H9 (cell line): ENCODE results near the gene NHP2. TPM values are rescaled to one million over a fixed set of nuclear protein-coding genes. Genes with fewer than 3 reads are reported as not detected.

Experiments used
- DNase-seq: peaks from one replicate; pipeline ENCODE4 v3.0.0-alpha.2; 2017
- H2AFZ ChIP-seq: one replicate; pipeline ENCODE4 v1.6.1; 2013; ENCODE audit warnings: mild to moderate bottlenecking, low read length, control low read depth, moderate library complexity
- H2AK5ac ChIP-seq: 2 replicates; pipeline ENCODE4 v1.6.1; 2013; ENCODE audit warnings: low read length, control low read depth, mixed read lengths; ENCODE audit not compliant: insufficient read length
- H2BK120ac ChIP-seq: one replicate; pipeline ENCODE4 v1.6.1; 2013; ENCODE audit warnings: low read depth, mild to moderate bottlenecking, low read length, control low read depth, inconsistent platforms; ENCODE audit not compliant: poor library complexity, severe bottlenecking
- H2BK12ac ChIP-seq: 2 replicates; pipeline ENCODE4 v1.6.1; 2013; ENCODE audit warnings: low read length, control low read depth, mixed read lengths, low read depth; ENCODE audit not compliant: insufficient read length
- H2BK15ac ChIP-seq: 2 replicates; pipeline ENCODE4 v1.6.1; 2013; ENCODE audit warnings: low read depth, low read length, control low read depth
- H2BK20ac ChIP-seq: one replicate; pipeline ENCODE4 v1.6.1; 2013; ENCODE audit warnings: low read depth, mild to moderate bottlenecking, low read length, control low read depth, inconsistent platforms; ENCODE audit not compliant: poor library complexity, severe bottlenecking
- H2BK5ac ChIP-seq: 2 replicates; pipeline ENCODE4 v1.6.1; 2013; ENCODE audit warnings: low read length, control low read depth, mixed read lengths; ENCODE audit not compliant: insufficient read length
- H3K14ac ChIP-seq: 2 replicates; pipeline ENCODE4 v1.6.1; 2013; ENCODE audit warnings: low read length, control low read depth; ENCODE audit not compliant: insufficient read depth
- H3K18ac ChIP-seq: 2 replicates; pipeline ENCODE4 v1.6.1; 2013; ENCODE audit warnings: low read depth, mild to moderate bottlenecking, mixed read lengths, low read length, control low read depth; ENCODE audit not compliant: insufficient read length
- H3K23ac ChIP-seq: 2 replicates; pipeline ENCODE4 v1.6.1; 2013; ENCODE audit warnings: low read length, control low read depth, mixed read lengths, low read depth; ENCODE audit not compliant: insufficient read length
- H3K23me2 ChIP-seq: 2 replicates; pipeline ENCODE4 v1.6.1; 2013; ENCODE audit warnings: low read depth, mild to moderate bottlenecking, mixed read lengths, low read length, control low read depth; ENCODE audit not compliant: insufficient read length, poor library complexity, severe bottlenecking
- H3K27ac ChIP-seq: 2 replicates; pipeline ENCODE4 v1.5.1; 2013; ENCODE audit warnings: low read length, control low read depth, mixed read lengths, low read depth; ENCODE audit not compliant: insufficient read length
- H3K27me3 ChIP-seq: 2 replicates; pipeline ENCODE4 v1.6.1; 2013; ENCODE audit warnings: low read length, control low read depth, inconsistent platforms; ENCODE audit not compliant: insufficient read depth
- H3K4ac ChIP-seq: 2 replicates; pipeline ENCODE4 v1.6.1; 2013; ENCODE audit warnings: low read depth, mild to moderate bottlenecking, control low read depth, inconsistent platforms, low read length, moderate library complexity
- H3K4me1 ChIP-seq: 2 replicates; pipeline ENCODE4 v1.6.1; 2013; ENCODE audit warnings: low read length, control low read depth, inconsistent platforms; ENCODE audit not compliant: insufficient read depth
- H3K4me2 ChIP-seq: 2 replicates; pipeline ENCODE4 v1.6.1; 2013; ENCODE audit warnings: low read length, control low read depth, mixed read lengths; ENCODE audit not compliant: insufficient read length, insufficient read depth
- H3K56ac ChIP-seq: 2 replicates; pipeline ENCODE4 v1.6.1; 2013; ENCODE audit warnings: low read depth, mild to moderate bottlenecking, mixed read lengths, low read length, control low read depth; ENCODE audit not compliant: insufficient read length
- H3K79me1 ChIP-seq: 2 replicates; pipeline ENCODE4 v1.6.1; 2013; ENCODE audit warnings: low read depth, mild to moderate bottlenecking, moderate library complexity, low read length, control low read depth, inconsistent platforms; ENCODE audit not compliant: insufficient read depth, poor library complexity, severe bottlenecking
- H3K79me2 ChIP-seq: 2 replicates; pipeline ENCODE4 v1.6.1; 2013; ENCODE audit warnings: low read length, control low read depth, inconsistent platforms; ENCODE audit not compliant: insufficient read depth
- H3K9ac ChIP-seq: 2 replicates; pipeline ENCODE4 v1.6.1; 2013; ENCODE audit warnings: low read length, control low read depth, mixed read lengths; ENCODE audit not compliant: insufficient read length; ENCODE audit errors: extremely low read depth
- H3K9me3 ChIP-seq: one replicate; pipeline ENCODE4 v1.6.1; 2013; ENCODE audit warnings: low read depth, low read length, inconsistent platforms; ENCODE audit not compliant: control insufficient read depth
- H3T11ph ChIP-seq: one replicate; pipeline ENCODE4 v1.6.1; 2013; ENCODE audit warnings: mild to moderate bottlenecking, low read length, control low read depth, inconsistent platforms
- H4K20me1 ChIP-seq: one replicate; pipeline ENCODE4 v1.6.1; 2013; ENCODE audit not compliant: control insufficient read depth, insufficient read length, insufficient read depth
- H4K5ac ChIP-seq: 2 replicates; pipeline ENCODE4 v1.6.1; 2013; ENCODE audit warnings: low read depth, mild to moderate bottlenecking, mixed read lengths, low read length, control low read depth; ENCODE audit not compliant: insufficient read length
- H4K8ac ChIP-seq: replicated peaks from 2 replicates; pipeline ENCODE4 v1.6.1; 2013; ENCODE audit warnings: low read length, control low read depth, mixed read lengths, low read depth; ENCODE audit not compliant: insufficient read length
- H4K91ac ChIP-seq: 2 replicates; pipeline ENCODE4 v1.6.1; 2013; ENCODE audit warnings: low read depth, mild to moderate bottlenecking, moderate library complexity, mixed read lengths, low read length, control low read depth; ENCODE audit not compliant: insufficient read length
- H3K27ac Mint-ChIP-seq, 3 experiments: 2 replicates in 2 of 3; 3 replicates in 1 of 3; pipeline ENCODE4 v1.8.0; 2020 to 2021; ENCODE audit warnings: mixed read lengths in 3 of 3, mild to moderate bottlenecking in 1 of 3, moderate library complexity in 1 of 3
- H3K27me3 Mint-ChIP-seq: 2 replicates; pipeline ENCODE4 v1.8.0; 2021; ENCODE audit warnings: low read depth, mild to moderate bottlenecking, moderate library complexity, mixed read lengths
- H3K36me3 Mint-ChIP-seq, 3 experiments: 2 replicates in 2 of 3; 3 replicates in 1 of 3; pipeline ENCODE4 v1.8.0; 2020 to 2021; ENCODE audit warnings: low read depth in 3 of 3, mixed read lengths in 3 of 3; ENCODE audit not compliant: insufficient read depth in 1 of 3
- H3K4me1 Mint-ChIP-seq, 2 experiments: 2 replicates each; pipeline ENCODE4 v1.8.0; 2020; ENCODE audit warnings: mixed read lengths in 2 of 2
- H3K4me3 Mint-ChIP-seq, 2 experiments: 2 replicates in 1 of 2; 3 replicates in 1 of 2; pipeline ENCODE4 v1.8.0; 2020 to 2021; ENCODE audit warnings: mild to moderate bottlenecking in 2 of 2, mixed read lengths in 2 of 2, moderate library complexity in 1 of 2
- H3K9me3 Mint-ChIP-seq, 2 experiments: 2 replicates in 1 of 2; 3 replicates in 1 of 2; pipeline ENCODE4 v1.8.0; 2020; ENCODE audit warnings: mild to moderate bottlenecking in 2 of 2, mixed read lengths in 2 of 2, moderate library complexity in 1 of 2
- WGBS: extraction: QIAGEN DNeasy Blood & Tissue Kit; methylation state at CpG from one replicate; pipeline ENCODE4 v1.1.7; 2013; ENCODE audit warnings: missing lambda C conversion rate, low lambda C conversion rate, mixed read lengths; ENCODE audit not compliant: insufficient read length; ENCODE audit errors: extremely low coverage; 5-methylcytosine and 5-hydroxymethylcytosine counted together
- total RNA-seq: library from RNA; stranded (reverse); gene quantifications from 2 replicates; pipeline ENCODE4 v1.2.1, GENCODE V29; 2021
- TF ChIP-seq, protein P1 (sequence below): fragments of 200-600 bp; sonication (generic); conservative IDR thresholded peaks from 3 replicates; pipeline ENCODE4 v1.8.0; 2021; ENCODE audit warnings: antibody characterized with exemption, mild to moderate bottlenecking

NHP2 gene
- total RNA-seq, 1 experiment from 2014 or later, result 232 TPM

GRCh38 chr5:178120607-178121357 lies 32.9 kb downstream of the NHP2 start:
- Histone ChIP-seq H3K9ac (no peak overlapping the region), H4K8ac (no peak overlapping the region), H3K27ac (no peak overlapping the region), H2BK20ac (no peak overlapping the region), H3K4ac (no peak overlapping the region), H3K9me3 (no peaks in the 10 kb centered on the region), H2BK12ac (no peak overlapping the region), H2AK5ac (no peak overlapping the region), H2BK5ac (no peak overlapping the region), H3K56ac (no peak overlapping the region), H4K20me1 (no peaks in the 10 kb centered on the region), H3K14ac (no peak overlapping the region), H4K5ac (no peak overlapping the region), H3K4me1 (peaks cover 8% of the 10 kb centered on the region; the same call in 1 of the 2 replicates), H3K18ac (no peak overlapping the region), H3K23ac (no peak overlapping the region), H3T11ph (no peak overlapping the region), H3K79me1 (no peaks in the 10 kb centered on the region), H4K91ac (no peak overlapping the region), H2BK120ac (no peak overlapping the region), H3K79me2 (peaks cover 20% of the 10 kb centered on the region; the same call in 1 of the 2 replicates), H2AFZ (no peak overlapping the region), H3K23me2 (no peaks in the 10 kb centered on the region), H2BK15ac (no peak overlapping the region), H3K27me3 (no peaks in the 10 kb centered on the region), H3K4me2 (no peak overlapping the region)
- TF ChIP-seq, protein P1, sequence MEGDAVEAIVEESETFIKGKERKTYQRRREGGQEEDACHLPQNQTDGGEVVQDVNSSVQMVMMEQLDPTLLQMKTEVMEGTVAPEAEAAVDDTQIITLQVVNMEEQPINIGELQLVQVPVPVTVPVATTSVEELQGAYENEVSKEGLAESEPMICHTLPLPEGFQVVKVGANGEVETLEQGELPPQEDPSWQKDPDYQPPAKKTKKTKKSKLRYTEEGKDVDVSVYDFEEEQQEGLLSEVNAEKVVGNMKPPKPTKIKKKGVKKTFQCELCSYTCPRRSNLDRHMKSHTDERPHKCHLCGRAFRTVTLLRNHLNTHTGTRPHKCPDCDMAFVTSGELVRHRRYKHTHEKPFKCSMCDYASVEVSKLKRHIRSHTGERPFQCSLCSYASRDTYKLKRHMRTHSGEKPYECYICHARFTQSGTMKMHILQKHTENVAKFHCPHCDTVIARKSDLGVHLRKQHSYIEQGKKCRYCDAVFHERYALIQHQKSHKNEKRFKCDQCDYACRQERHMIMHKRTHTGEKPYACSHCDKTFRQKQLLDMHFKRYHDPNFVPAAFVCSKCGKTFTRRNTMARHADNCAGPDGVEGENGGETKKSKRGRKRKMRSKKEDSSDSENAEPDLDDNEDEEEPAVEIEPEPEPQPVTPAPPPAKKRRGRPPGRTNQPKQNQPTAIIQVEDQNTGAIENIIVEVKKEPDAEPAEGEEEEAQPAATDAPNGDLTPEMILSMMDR, result peak; percentile 77
- peaks cover 39 to 50% of the 10 kb centered on the region in 2 experiments for H3K4me1 Mint-ChIP-seq
- peaks cover 10 to 34% (median 18%) of the 10 kb centered on the region in 3 experiments for H3K36me3 Mint-ChIP-seq
- no peaks in the 10 kb centered on the region for H3K27me3 Mint-ChIP-seq
- no peaks in the 10 kb centered on the region; a peak in 1 of 5 replicates for H3K9me3 Mint-ChIP-seq
- DNase-seq, result peak; percentile 88
- no CpG with 5 or more reads among the region's 29 CpGs for WGBS
- H3K4me3 Mint-ChIP-seq, result no peak overlapping the region
- peak overlapping the region in 1 of 3 experiments; percentile 44; a peak in 1 of 7 replicates for H3K27ac Mint-ChIP-seq
